Measurements from ENCODE around the gene SRSF8. TPM values are rescaled to one million over a fixed set of nuclear protein-coding genes. Genes with fewer than 3 reads are reported as not detected.

Gene SRSF8
- total and polyA plus RNA-seq, 2 donors (not counting 1 experiment from before 2014, with no cell fraction given): 16.3 to 31.5 TPM

DNA sequence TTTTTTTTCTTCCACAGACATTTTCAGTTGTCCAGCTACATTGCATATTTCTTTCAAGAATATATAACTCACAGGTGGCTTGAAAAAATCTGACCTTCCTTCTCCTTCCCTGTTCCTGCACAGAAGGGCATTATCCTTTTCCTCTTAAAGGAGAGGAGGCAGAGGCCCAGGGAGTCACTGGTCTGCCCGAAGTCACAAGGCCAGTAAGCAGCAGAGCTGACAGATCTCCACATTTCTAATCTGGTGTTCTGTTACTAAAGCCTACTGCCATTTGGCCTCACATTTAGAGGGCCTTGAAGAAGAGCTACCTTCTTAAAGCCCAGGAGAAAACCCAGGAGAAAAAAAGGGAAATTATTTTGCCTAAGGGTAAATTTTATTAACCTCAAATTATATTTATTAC, 35.2 kb downstream of the SRSF8 start:
- Histone ChIP-seq H3K36me3 (ENCODE audit: control insufficient read depth, insufficient read depth, low read length) (no peaks in the 10 kb centered on the region), H3K27me3 (ENCODE audit: control insufficient read depth, insufficient read depth, low read length) (no peaks in the 10 kb centered on the region), H4K20me1 (ENCODE audit: control insufficient read depth, extremely low read depth, insufficient read depth, low read length) (no peaks in the 10 kb centered on the region), H3K4me3 (replicated peaks in 1 of 4; ENCODE audit: control extremely low read depth in 1 of 4, insufficient read depth in 1 of 4, low read depth in 3 of 4, low read length in 4 of 4) (no peak overlapping the region), H3K4me2 (ENCODE audit: extremely low read depth, insufficient read depth, low read length) (no peak overlapping the region), H3K27ac (ENCODE audit: insufficient read depth, low read length) (no peak overlapping the region), H2AFZ (ENCODE audit: low read length) (no peak overlapping the region), H3K9ac (ENCODE audit: insufficient read depth, low read length) (no peak overlapping the region), H3K4me1 (ENCODE audit: control insufficient read depth, extremely low read depth, insufficient read depth, low read length) (no peaks in the 10 kb centered on the region), H3K9me3 (ENCODE audit: control insufficient read depth, insufficient read depth, low read depth, low read length) (no peaks in the 10 kb centered on the region), H3K79me2 (ENCODE audit: control insufficient read depth, insufficient read depth, low read length) (no peaks in the 10 kb centered on the region)
- TF ChIP-seq, protein P1, sequence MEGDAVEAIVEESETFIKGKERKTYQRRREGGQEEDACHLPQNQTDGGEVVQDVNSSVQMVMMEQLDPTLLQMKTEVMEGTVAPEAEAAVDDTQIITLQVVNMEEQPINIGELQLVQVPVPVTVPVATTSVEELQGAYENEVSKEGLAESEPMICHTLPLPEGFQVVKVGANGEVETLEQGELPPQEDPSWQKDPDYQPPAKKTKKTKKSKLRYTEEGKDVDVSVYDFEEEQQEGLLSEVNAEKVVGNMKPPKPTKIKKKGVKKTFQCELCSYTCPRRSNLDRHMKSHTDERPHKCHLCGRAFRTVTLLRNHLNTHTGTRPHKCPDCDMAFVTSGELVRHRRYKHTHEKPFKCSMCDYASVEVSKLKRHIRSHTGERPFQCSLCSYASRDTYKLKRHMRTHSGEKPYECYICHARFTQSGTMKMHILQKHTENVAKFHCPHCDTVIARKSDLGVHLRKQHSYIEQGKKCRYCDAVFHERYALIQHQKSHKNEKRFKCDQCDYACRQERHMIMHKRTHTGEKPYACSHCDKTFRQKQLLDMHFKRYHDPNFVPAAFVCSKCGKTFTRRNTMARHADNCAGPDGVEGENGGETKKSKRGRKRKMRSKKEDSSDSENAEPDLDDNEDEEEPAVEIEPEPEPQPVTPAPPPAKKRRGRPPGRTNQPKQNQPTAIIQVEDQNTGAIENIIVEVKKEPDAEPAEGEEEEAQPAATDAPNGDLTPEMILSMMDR (conservative IDR thresholded peaks at IDR 0.05 in 1 of 2, IDR thresholded peaks at IDR 0.05 in 1 of 2; ENCODE audit: low read depth in 1 of 2, low read length in 2 of 2): no peak
- no peak for TF ChIP-seq EZH2 (IDR thresholded peaks at IDR 0.05; ENCODE audit: low read length, missing control alignments)
- DNase-seq (ENCODE audit: low read depth in 2 of 2): no peak

DNA sequence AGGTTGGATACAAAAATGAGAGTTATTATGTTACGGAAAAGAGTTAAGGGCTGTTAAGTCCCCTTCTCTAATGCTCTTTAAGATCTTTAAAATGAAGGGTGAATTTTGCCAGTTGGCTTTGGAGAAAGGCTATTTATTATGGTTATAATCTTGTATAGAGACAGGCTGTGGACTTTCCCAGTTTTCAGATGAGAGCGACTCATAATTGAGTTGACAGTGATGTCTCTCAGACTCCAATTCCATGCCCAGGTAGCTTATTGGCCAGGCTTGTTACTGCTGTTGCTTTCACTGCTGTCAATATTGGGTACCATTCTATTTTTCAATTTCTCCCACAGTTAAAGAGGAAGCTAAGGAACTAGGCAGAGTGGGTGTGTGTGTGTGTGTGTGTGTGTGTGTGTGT, 36.0 kb downstream of the SRSF8 start:
- H3K36me3 ChIP-seq (ENCODE audit: control insufficient read depth, insufficient read depth, low read length): no peaks in the 10 kb centered on the region
- no peak overlapping the region for H3K27ac ChIP-seq (ENCODE audit: insufficient read depth, low read length)
- no peak overlapping the region for H3K9ac ChIP-seq (ENCODE audit: insufficient read depth, low read length)
- H3K79me2 ChIP-seq (ENCODE audit: control insufficient read depth, insufficient read depth, low read length): no peaks in the 10 kb centered on the region
- H3K27me3 ChIP-seq (ENCODE audit: control insufficient read depth, insufficient read depth, low read length): no peaks in the 10 kb centered on the region
- no peaks in the 10 kb centered on the region for H3K4me1 ChIP-seq (ENCODE audit: control insufficient read depth, extremely low read depth, insufficient read depth, low read length)
- H3K4me2 ChIP-seq (ENCODE audit: extremely low read depth, insufficient read depth, low read length): no peak overlapping the region
- H4K20me1 ChIP-seq (ENCODE audit: control insufficient read depth, extremely low read depth, insufficient read depth, low read length): no peaks in the 10 kb centered on the region
- no peak overlapping the region for H2AFZ ChIP-seq (ENCODE audit: low read length)
- no peaks in the 10 kb centered on the region for H3K9me3 ChIP-seq (ENCODE audit: control insufficient read depth, insufficient read depth, low read depth, low read length)
- DNase-seq (ENCODE audit: low read depth in 2 of 2): no peak
- no peak for TF ChIP-seq EZH2 (IDR thresholded peaks at IDR 0.05; ENCODE audit: low read length, missing control alignments)
- TF ChIP-seq, protein P1 (conservative IDR thresholded peaks at IDR 0.05 in 1 of 2, IDR thresholded peaks at IDR 0.05 in 1 of 2; ENCODE audit: low read depth in 1 of 2, low read length in 2 of 2): no peak
- H3K4me3 ChIP-seq (replicated peaks in 1 of 4; ENCODE audit: control extremely low read depth in 1 of 4, insufficient read depth in 1 of 4, low read depth in 3 of 4, low read length in 4 of 4): no peak overlapping the region

DNA sequence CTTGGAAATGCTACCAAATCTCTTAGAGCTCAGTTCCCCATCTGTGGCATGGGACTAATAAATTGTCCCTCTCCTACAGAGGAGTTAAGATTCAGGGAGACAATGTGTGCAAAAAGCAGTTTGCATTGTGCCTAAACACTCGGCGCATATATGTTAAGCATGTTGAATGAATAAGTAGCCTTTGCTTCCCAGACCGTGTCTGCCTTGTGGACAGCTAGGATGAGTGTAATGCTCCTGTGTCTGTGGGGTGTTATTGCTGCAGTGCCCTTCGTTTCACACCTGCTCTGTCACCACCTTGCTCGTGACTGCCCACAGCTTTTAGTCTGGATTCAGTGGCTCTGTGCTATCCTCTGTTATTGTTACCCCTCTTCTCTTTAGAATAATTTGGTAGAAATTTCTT, 37.0 kb downstream of the SRSF8 start:
- no peak overlapping the region for H3K4me3 ChIP-seq (replicated peaks in 1 of 4; ENCODE audit: control extremely low read depth in 1 of 4, insufficient read depth in 1 of 4, low read depth in 3 of 4, low read length in 4 of 4)

More for the DNA sequence above, 37.0 kb downstream of the SRSF8 start:
- Histone ChIP-seq H3K9ac (ENCODE audit: insufficient read depth, low read length) (no peak overlapping the region), H3K27me3 (ENCODE audit: control insufficient read depth, insufficient read depth, low read length) (no peaks in the 10 kb centered on the region), H2AFZ (ENCODE audit: low read length) (no peak overlapping the region), H3K4me1 (ENCODE audit: control insufficient read depth, extremely low read depth, insufficient read depth, low read length) (peaks cover 2% of the 10 kb centered on the region), H3K36me3 (ENCODE audit: control insufficient read depth, insufficient read depth, low read length) (no peaks in the 10 kb centered on the region), H4K20me1 (ENCODE audit: control insufficient read depth, extremely low read depth, insufficient read depth, low read length) (no peaks in the 10 kb centered on the region), H3K27ac (ENCODE audit: insufficient read depth, low read length) (no peak overlapping the region), H3K4me2 (ENCODE audit: extremely low read depth, insufficient read depth, low read length) (no peak overlapping the region), H3K79me2 (ENCODE audit: control insufficient read depth, insufficient read depth, low read length) (no peaks in the 10 kb centered on the region), H3K9me3 (ENCODE audit: control insufficient read depth, insufficient read depth, low read depth, low read length) (no peaks in the 10 kb centered on the region)
- TF ChIP-seq, protein P1 (conservative IDR thresholded peaks at IDR 0.05 in 1 of 2, IDR thresholded peaks at IDR 0.05 in 1 of 2; ENCODE audit: low read depth in 1 of 2, low read length in 2 of 2): no peak
- TF ChIP-seq EZH2 (IDR thresholded peaks at IDR 0.05; ENCODE audit: low read length, missing control alignments): no peak
- no peak for DNase-seq (ENCODE audit: low read depth in 2 of 2)
